CD14-positive monocyte (primary cell): ENCODE data around the gene CATSPERE. TPM values are rescaled to one million over a fixed set of nuclear protein-coding genes. Genes with fewer than 3 reads are reported as not detected.

ENCODE experiments used
- DNase-seq, 3 donors: peaks; one replicate each; pipeline ENCODE4 v3.0.0-alpha.2; 2011 to 2022
- H2AFZ ChIP-seq: 2 replicates; pipeline ENCODE4 v1.6.0; 2012; ENCODE audit warnings: mild to moderate bottlenecking, low read depth, low read length, inconsistent platforms; ENCODE audit not compliant: insufficient read depth, poor library complexity, severe bottlenecking
- H3K27ac ChIP-seq, 2 donors: 1 replicate in 1 of 2; 2 replicates in 1 of 2; pipeline ENCODE4 v1.5.1; 2012 to 2013; ENCODE audit warnings: low read length in 2 of 2, control low read depth in 1 of 2, inconsistent platforms in 1 of 2, low read depth in 1 of 2, mild to moderate bottlenecking in 1 of 2
- H3K27me3 ChIP-seq, 2 donors: one replicate each; pipeline versions ENCODE4 v1.6.0 to v1.6.1; 2011 to 2013; ENCODE audit warnings: low read length in 2 of 2; ENCODE audit not compliant: control insufficient read depth in 2 of 2, insufficient read depth in 2 of 2
- H3K36me3 ChIP-seq, 2 donors: replicated peaks in 1 of 2; 1 replicate in 1 of 2; 2 replicates in 1 of 2; pipeline versions ENCODE4 v1.5.1 to v1.6.1; 2012 to 2013; ENCODE audit warnings: low read length in 2 of 2, control low read depth in 1 of 2, inconsistent platforms in 1 of 2, mild to moderate bottlenecking in 1 of 2; ENCODE audit not compliant: insufficient read depth in 2 of 2, control insufficient read depth in 1 of 2
- H3K4me1 ChIP-seq, 2 donors: 1 replicate in 1 of 2; 2 replicates in 1 of 2; pipeline versions ENCODE4 v1.5.1 to v1.6.1; 2012 to 2013; ENCODE audit warnings: low read length in 2 of 2, control low read depth in 1 of 2, inconsistent platforms in 1 of 2, mild to moderate bottlenecking in 1 of 2, moderate library complexity in 1 of 2; ENCODE audit not compliant: insufficient read depth in 2 of 2, control insufficient read depth in 1 of 2
- H3K4me2 ChIP-seq: replicated peaks from 2 replicates; pipeline ENCODE3; 2012; ENCODE audit warnings: low read length, moderate library complexity, mild to moderate bottlenecking; ENCODE audit not compliant: poor library complexity, severe bottlenecking; ENCODE audit errors: extremely low read depth
- H3K4me3 ChIP-seq, 3 experiments: fragments of 200-600 bp in 1 of 3; sonication (generic) in 1 of 3; replicated peaks in 1 of 3; 1 replicate in 2 of 3; 2 replicates in 1 of 3; pipeline ENCODE4 v1.5.1; 2011 to 2013; ENCODE audit warnings: low read length in 3 of 3, mild to moderate bottlenecking in 3 of 3, control low read depth in 2 of 3, low read depth in 2 of 3, inconsistent platforms in 1 of 3, moderate library complexity in 1 of 3
- H3K79me2 ChIP-seq: 2 replicates; pipeline ENCODE4 v1.6.0; 2012; ENCODE audit warnings: mild to moderate bottlenecking, control low read depth, inconsistent platforms, low read length, moderate library complexity; ENCODE audit not compliant: insufficient read depth
- H3K9ac ChIP-seq: 2 replicates; pipeline ENCODE4 v1.6.0; 2017; ENCODE audit warnings: low read length, mild to moderate bottlenecking; ENCODE audit not compliant: insufficient read depth, poor library complexity, severe bottlenecking
- H3K9me3 ChIP-seq, 2 donors: replicated peaks in 1 of 2; 1 replicate in 1 of 2; 2 replicates in 1 of 2; pipeline versions ENCODE4 v1.5.1 to v1.6.1; 2012 to 2013; ENCODE audit warnings: low read length in 2 of 2, control low read depth in 1 of 2; ENCODE audit not compliant: control insufficient read depth in 1 of 2, insufficient read depth in 1 of 2
- H4K20me1 ChIP-seq: 2 replicates; pipeline ENCODE4 v1.6.0; 2012; ENCODE audit warnings: mild to moderate bottlenecking, low read length, control low read depth, moderate library complexity; ENCODE audit not compliant: insufficient read depth
- H3K27ac Mint-ChIP-seq, 7 donors: one replicate each; pipeline ENCODE4 v1.8.0; 2020; ENCODE audit warnings: mild to moderate bottlenecking in 7 of 7, mixed read lengths in 7 of 7, moderate library complexity in 6 of 7, inconsistent platforms in 2 of 7
- H3K27me3 Mint-ChIP-seq, 3 donors: one replicate each; pipeline ENCODE4 v1.8.0; 2021 to 2022; ENCODE audit warnings: low read depth in 3 of 3, mild to moderate bottlenecking in 3 of 3, mixed read lengths in 3 of 3, moderate library complexity in 3 of 3, inconsistent platforms in 1 of 3
- H3K36me3 Mint-ChIP-seq, 2 donors: one replicate each; pipeline ENCODE4 v1.8.0; 2020; ENCODE audit warnings: mixed read lengths in 2 of 2, inconsistent platforms in 1 of 2, mild to moderate bottlenecking in 1 of 2
- H3K4me1 Mint-ChIP-seq: one replicate; pipeline ENCODE4 v1.8.0; 2020; ENCODE audit warnings: mild to moderate bottlenecking, mixed read lengths
- H3K4me3 Mint-ChIP-seq, 2 donors: one replicate each; pipeline ENCODE4 v1.8.0; 2020; ENCODE audit warnings: mild to moderate bottlenecking in 2 of 2, mixed read lengths in 2 of 2, moderate library complexity in 1 of 2
- H3K9me3 Mint-ChIP-seq, 7 donors: one replicate each; pipeline ENCODE4 v1.8.0; 2020 to 2022; ENCODE audit warnings: mixed read lengths in 7 of 7, mild to moderate bottlenecking in 6 of 7, moderate library complexity in 6 of 7, inconsistent platforms in 2 of 7
- CTCF ChIP-seq: fragments of 200-600 bp; IDR thresholded peaks from one replicate; pipeline ENCODE4 v1.8.0; 2022; ENCODE audit warnings: antibody characterized with exemption, mild to moderate bottlenecking
- WGBS: methylation state at CpG from one replicate; pipeline ENCODE4 v1.1.5; 2013; ENCODE audit warnings: missing lambda C conversion rate; ENCODE audit not compliant: insufficient coverage; 5-methylcytosine and 5-hydroxymethylcytosine counted together
- intact Hi-C, 2 donors: fragments of 100-400 bp; cut with micrococcal nuclease; formaldehyde crosslinking; loops; one replicate each; pipeline versions ENCODE4 v1.15.0 to v1.15.1; 2023
- polyA plus RNA-seq, 3 donors: library from polyadenylated mRNA; depleted of rRNA in 1 of 3; unstranded in 2 of 3; stranded (reverse) in 1 of 3; fragments of 300-500 nt in 2 of 3; fragments of >200 nt in 1 of 3; fragmentation: Illumina TruSeq in 2 of 3; gene quantifications; 1 replicate in 2 of 3; 2 replicates in 1 of 3; pipeline ENCODE4 v1.2.3, GENCODE V29; 2012 to 2021

CATSPERE gene
- polyA plus RNA-seq, 3 donors = 0.63 TPM; not detected in 2

GRCh38 chr1:244642526-244642925 is 181.5 kb downstream of the CATSPERE start:
- no peak overlapping the region for H3K4me2 ChIP-seq
- intact Hi-C loops = loop anchor here in 1 of 2 donors (10.0 kb wide), 1 partner anchor 588 kb away; the partner anchor contains the start of gene ZBTB18
- no peak overlapping the region for H3K4me3 ChIP-seq

GRCh38 chr1:244642988-244643387 is 181.9 kb downstream of the CATSPERE start:
- Mint-ChIP-seq H3K27ac (peak overlapping the region in 1 of 7 donors; percentile 16), H3K4me1 (no peaks in the 10 kb centered on the region), H3K27me3 (peaks cover 2 to 9% (median 2%) of the 10 kb centered on the region in 3 donors), H3K9me3 (peaks cover 0 to 4% (median 0%) of the 10 kb centered on the region in 7 donors), H3K4me3 (no peak overlapping the region), H3K36me3 (no peaks in the 10 kb centered on the region)
- Histone ChIP-seq H3K4me2 (no peak overlapping the region), H2AFZ (no peak overlapping the region), H3K36me3 (no peaks in the 10 kb centered on the region), H3K9ac (no peak overlapping the region), H3K4me1 (no peaks in the 10 kb centered on the region), H3K27me3 (no peaks in the 10 kb centered on the region), H4K20me1 (no peaks in the 10 kb centered on the region), H3K79me2 (no peaks in the 10 kb centered on the region), H3K9me3 (no peaks in the 10 kb centered on the region), H3K27ac (no peak overlapping the region), H3K4me3 (no peak overlapping the region)
- TF ChIP-seq CTCF = no peak
- intact Hi-C loops = loop anchor here in 1 of 2 donors (10.0 kb wide), 1 partner anchor 588 kb away; the partner anchor contains the start of gene ZBTB18
- DNase-seq = no peak
- WGBS = 97% methylated on average over 11 of the region's 14 CpGs

More at GRCh38 chr1:244642526-244642925, 181.5 kb downstream of the CATSPERE start:
- no peaks in the 10 kb centered on the region for H3K79me2 ChIP-seq
- no peak for TF ChIP-seq CTCF
- no peak overlapping the region for H3K27ac ChIP-seq
- H3K4me1 ChIP-seq = no peaks in the 10 kb centered on the region
- H3K9ac ChIP-seq = no peak overlapping the region
- H3K4me3 Mint-ChIP-seq = no peak overlapping the region
- peaks cover 0 to 2% (median 0%) of the 10 kb centered on the region in 7 donors for H3K9me3 Mint-ChIP-seq
- H3K27me3 ChIP-seq = no peaks in the 10 kb centered on the region
- no peak overlapping the region for H3K27ac Mint-ChIP-seq
- H3K4me1 Mint-ChIP-seq = no peaks in the 10 kb centered on the region
- no peak for DNase-seq
- no peaks in the 10 kb centered on the region for H3K36me3 ChIP-seq
- no peaks in the 10 kb centered on the region for H3K36me3 Mint-ChIP-seq
- no peaks in the 10 kb centered on the region for H4K20me1 ChIP-seq
- 91% methylated on average over 16 of the region's 16 CpGs for WGBS
- H3K27me3 Mint-ChIP-seq = peaks cover 0 to 9% (median 2%) of the 10 kb centered on the region in 3 donors
- H3K9me3 ChIP-seq = no peaks in the 10 kb centered on the region
- H2AFZ ChIP-seq = no peak overlapping the region
